Neuronal stem cell (in vitro differentiated cells): Measurements from ENCODE around the gene PUDP.
"Not testable (repeated sequence)": the region's sequence is repeated elsewhere in the genome, so short reads cannot be mapped to it uniquely, and the experiment has no call there.

Source experiments
- DNase-seq: peaks from one replicate; pipeline ENCODE4 v3.0.0-alpha.2; 2013; ENCODE audit warnings: low spot score
- H2AFZ ChIP-seq: one replicate; pipeline ENCODE4 v1.6.1; 2013; ENCODE audit warnings: mild to moderate bottlenecking, low read length, inconsistent platforms
- H2AK5ac ChIP-seq: 2 replicates; pipeline ENCODE4 v1.6.1; 2013; ENCODE audit warnings: low read depth, mild to moderate bottlenecking, inconsistent platforms, low read length, moderate library complexity, mixed read lengths
- H2BK120ac ChIP-seq: 2 replicates; pipeline ENCODE4 v1.6.1; 2013; ENCODE audit warnings: low read depth, mild to moderate bottlenecking, inconsistent platforms, low read length, moderate library complexity, mixed read lengths
- H2BK12ac ChIP-seq: one replicate; pipeline ENCODE4 v1.6.1; 2013; ENCODE audit warnings: low read length, inconsistent platforms
- H2BK15ac ChIP-seq: 2 replicates; pipeline ENCODE4 v1.6.1; 2013; ENCODE audit warnings: mild to moderate bottlenecking, low read length, inconsistent platforms, mixed read lengths
- H2BK5ac ChIP-seq: one replicate; pipeline ENCODE4 v1.6.1; 2013; ENCODE audit warnings: inconsistent platforms, mild to moderate bottlenecking, low read length, moderate library complexity
- H3K14ac ChIP-seq: one replicate; pipeline ENCODE4 v1.6.1; 2013; ENCODE audit warnings: low read length, inconsistent platforms
- H3K18ac ChIP-seq: 2 replicates; pipeline ENCODE4 v1.6.1; 2013; ENCODE audit warnings: low read length, inconsistent platforms
- H3K23ac ChIP-seq: 2 replicates; pipeline ENCODE4 v1.6.1; 2013; ENCODE audit warnings: low read depth, mild to moderate bottlenecking, mixed read lengths, low read length, inconsistent platforms; ENCODE audit not compliant: poor library complexity
- H3K27ac ChIP-seq: replicated peaks from 3 replicates; pipeline ENCODE4 v1.5.1; 2013; ENCODE audit warnings: low read length, inconsistent platforms
- H3K27me3 ChIP-seq, 3 experiments: 2 replicates each; pipeline ENCODE4 v1.6.1; 2013; ENCODE audit warnings: low read length in 3 of 3, mild to moderate bottlenecking in 2 of 3, inconsistent platforms in 1 of 3, low read depth in 1 of 3, mixed read lengths in 1 of 3, moderate library complexity in 1 of 3; ENCODE audit not compliant: control insufficient read depth in 3 of 3, insufficient read depth in 3 of 3
- H3K36me3 ChIP-seq, 2 donors: replicated peaks in 1 of 2; 2 replicates each; pipeline ENCODE4 v1.6.1; 2013; ENCODE audit warnings: low read length in 2 of 2; ENCODE audit not compliant: control insufficient read depth in 2 of 2, insufficient read depth in 2 of 2
- H3K4ac ChIP-seq: 2 replicates; pipeline ENCODE4 v1.6.1; 2013; ENCODE audit warnings: inconsistent platforms, mild to moderate bottlenecking, low read length, moderate library complexity
- H3K4me1 ChIP-seq, 2 donors: 1 replicate in 1 of 2; 2 replicates in 1 of 2; pipeline ENCODE4 v1.6.1; 2013; ENCODE audit warnings: low read length in 2 of 2, low read depth in 1 of 2; ENCODE audit not compliant: control insufficient read depth in 2 of 2, insufficient read depth in 1 of 2
- H3K4me2 ChIP-seq: one replicate; pipeline ENCODE4 v1.6.1; 2013; ENCODE audit warnings: mild to moderate bottlenecking, low read length, inconsistent platforms; ENCODE audit not compliant: insufficient read depth, poor library complexity, severe bottlenecking
- H3K4me3 ChIP-seq, 2 donors: 2 replicates each; pipeline ENCODE4 v1.5.1; 2013; ENCODE audit warnings: low read length in 2 of 2, mild to moderate bottlenecking in 2 of 2, inconsistent platforms in 1 of 2, moderate library complexity in 1 of 2
- H3K79me1 ChIP-seq: one replicate; pipeline ENCODE4 v1.6.1; 2013; ENCODE audit warnings: low read depth, mild to moderate bottlenecking, inconsistent platforms, low read length, moderate library complexity
- H3K9ac ChIP-seq: one replicate; pipeline ENCODE4 v1.6.1; 2013; ENCODE audit warnings: mild to moderate bottlenecking, low read depth, low read length, inconsistent platforms; ENCODE audit not compliant: poor library complexity
- H3K9me3 ChIP-seq, 2 donors: replicated peaks in 1 of 2; 2 replicates each; pipeline versions ENCODE3 to v1.6.1; 2013; ENCODE audit warnings: low read length in 2 of 2, mild to moderate bottlenecking in 2 of 2, inconsistent platforms in 1 of 2, low read depth in 1 of 2, mixed read lengths in 1 of 2, moderate library complexity in 1 of 2; ENCODE audit not compliant: control insufficient read depth in 2 of 2, insufficient read depth in 1 of 2
- H4K8ac ChIP-seq: one replicate; pipeline ENCODE4 v1.6.1; 2013; ENCODE audit warnings: low read depth, mild to moderate bottlenecking, inconsistent platforms, low read length, moderate library complexity
- H4K91ac ChIP-seq: one replicate; pipeline ENCODE4 v1.6.1; 2013; ENCODE audit warnings: low read length, low read depth, mild to moderate bottlenecking, inconsistent platforms; ENCODE audit not compliant: poor library complexity
- WGBS, 2 donors: extraction: QIAGEN DNeasy Blood & Tissue Kit; methylation state at CpG; one replicate each; pipeline ENCODE4 v1.1.7; 2013; ENCODE audit warnings: missing lambda C conversion rate in 2 of 2, mixed read lengths in 1 of 2; ENCODE audit not compliant: insufficient read length in 2 of 2, insufficient replicate concordance in 1 of 2; ENCODE audit errors: extremely low coverage in 2 of 2; 5-methylcytosine and 5-hydroxymethylcytosine counted together

Gene PUDP

DNA sequence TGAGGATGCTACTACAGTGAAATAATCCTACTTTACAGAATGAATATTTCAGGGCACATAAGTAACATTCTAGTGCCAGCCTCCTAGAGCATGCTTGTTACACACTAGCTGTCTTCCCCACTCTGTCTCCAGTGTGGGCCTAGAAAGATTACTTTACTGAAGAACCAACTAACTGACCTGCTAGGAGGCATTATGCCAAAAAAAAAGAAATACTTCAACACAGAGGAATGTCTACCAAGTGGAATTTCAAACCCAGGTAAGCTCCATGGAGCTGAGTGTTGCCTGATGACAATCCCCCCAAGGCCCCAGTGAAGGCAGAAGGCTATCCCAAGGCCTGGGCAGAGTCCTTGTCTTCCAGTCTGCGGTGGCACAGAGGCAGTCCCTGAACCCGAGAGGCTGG lies 41.3 kb downstream of the PUDP start:
- H3K4me1 ChIP-seq, result peaks cover 6 to 9% of the 10 kb centered on the region in 2 donors
- H2BK5ac ChIP-seq, result no peak overlapping the region
- no peak overlapping the region for H3K4me2 ChIP-seq
- H3K27me3 ChIP-seq, result no peaks in the 10 kb centered on the region
- H2BK12ac ChIP-seq, result no peak overlapping the region
- H3K18ac ChIP-seq, result no peak overlapping the region
- H3K4ac ChIP-seq, result no peak overlapping the region
- H2BK120ac ChIP-seq, result no peak overlapping the region
- H3K27ac ChIP-seq, result no peak overlapping the region
- H2BK15ac ChIP-seq, result no peak overlapping the region
- no peak overlapping the region for H3K23ac ChIP-seq
- no peak overlapping the region for H3K4me3 ChIP-seq
- H2AK5ac ChIP-seq, result no peak overlapping the region
- WGBS, 2 donors, result no CpG with 5 or more reads among the region's 2 CpGs
- H4K8ac ChIP-seq, result no peak overlapping the region
- H3K36me3 ChIP-seq, result peaks cover 1 to 20% of the 10 kb centered on the region in 2 donors
- H3K79me1 ChIP-seq, result no peaks in the 10 kb centered on the region
- no peak for DNase-seq
- H3K9ac ChIP-seq, result no peak overlapping the region
- no peak overlapping the region for H4K91ac ChIP-seq
- no peak overlapping the region for H3K14ac ChIP-seq
- H3K9me3 ChIP-seq, result peaks cover 0 to 6% of the 10 kb centered on the region in 2 donors
- no peak overlapping the region for H2AFZ ChIP-seq

DNA sequence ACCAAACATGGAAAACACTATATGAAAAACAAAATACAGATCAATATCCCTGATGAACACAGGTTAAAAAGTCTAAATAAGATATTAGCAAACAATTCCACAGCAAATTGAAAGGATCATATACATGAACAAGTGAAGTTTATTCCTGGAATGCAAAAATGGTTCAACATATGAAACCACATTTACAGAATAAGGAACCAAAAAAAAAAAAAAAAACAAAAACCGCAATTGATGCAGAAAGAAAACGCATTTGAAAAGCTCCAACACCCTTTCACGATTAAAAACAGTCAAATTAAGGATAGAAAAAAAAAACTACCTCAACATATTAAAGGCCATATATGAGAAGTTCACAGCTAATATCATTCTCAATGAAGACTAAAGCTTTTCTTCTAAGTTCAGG lies 45.8 kb downstream of the PUDP start:
- H3K27ac ChIP-seq, result no peak overlapping the region
- no peak overlapping the region for H2BK15ac ChIP-seq
- H3K4me3 ChIP-seq, result no peak overlapping the region
- no peaks in the 10 kb centered on the region for H3K4me1 ChIP-seq
- no peak overlapping the region for H2AK5ac ChIP-seq
- H2BK12ac ChIP-seq, result no peak overlapping the region
- H3K14ac ChIP-seq, result no peak overlapping the region
- H3K36me3 ChIP-seq, result peaks cover 1 to 20% of the 10 kb centered on the region in 2 donors
- H2AFZ ChIP-seq, result no peak overlapping the region
- no peak for DNase-seq
- H3K4ac ChIP-seq, result no peak overlapping the region
- no peak overlapping the region for H2BK5ac ChIP-seq
- no peaks in the 10 kb centered on the region for H3K27me3 ChIP-seq
- no peak overlapping the region for H2BK120ac ChIP-seq
- no CpG with 5 or more reads among the region's 3 CpGs for WGBS, 2 donors
- no peak overlapping the region for H4K91ac ChIP-seq
- no peak overlapping the region for H3K23ac ChIP-seq
- no peak overlapping the region for H3K9ac ChIP-seq
- peaks cover 0 to 6% of the 10 kb centered on the region in 2 donors for H3K9me3 ChIP-seq
- H4K8ac ChIP-seq, result no peak overlapping the region
- no peak overlapping the region for H3K4me2 ChIP-seq
- no peaks in the 10 kb centered on the region for H3K79me1 ChIP-seq
- H3K18ac ChIP-seq, result no peak overlapping the region

GRCh38 chrX:7100022-7100421 lies 47.9 kb downstream of the PUDP start:
- no peak overlapping the region for H4K8ac ChIP-seq
- no peak overlapping the region for H3K14ac ChIP-seq
- no peak overlapping the region for H2BK120ac ChIP-seq
- H3K4me1 ChIP-seq, result no peaks in the 10 kb centered on the region
- no peak for DNase-seq
- no peak overlapping the region for H3K18ac ChIP-seq
- no peak overlapping the region for H2AK5ac ChIP-seq
- no peak overlapping the region for H2AFZ ChIP-seq
- peaks cover 0 to 6% of the 10 kb centered on the region in 2 donors for H3K9me3 ChIP-seq
- H3K4me3 ChIP-seq, result no peak overlapping the region
- H2BK12ac ChIP-seq, result no peak overlapping the region
- peaks cover 1 to 17% of the 10 kb centered on the region in 2 donors for H3K36me3 ChIP-seq
- no peak overlapping the region for H3K4me2 ChIP-seq
- H4K91ac ChIP-seq, result no peak overlapping the region
- H2BK5ac ChIP-seq, result no peak overlapping the region
- no peaks in the 10 kb centered on the region for H3K79me1 ChIP-seq
- WGBS, 2 donors, result no CpG with 5 or more reads among the region's 7 CpGs
- no peak overlapping the region for H3K23ac ChIP-seq
- no peak overlapping the region for H3K9ac ChIP-seq
- H2BK15ac ChIP-seq, result no peak overlapping the region
- H3K4ac ChIP-seq, result no peak overlapping the region
- H3K27ac ChIP-seq, result no peak overlapping the region
- H3K27me3 ChIP-seq, result no peaks in the 10 kb centered on the region

DNA sequence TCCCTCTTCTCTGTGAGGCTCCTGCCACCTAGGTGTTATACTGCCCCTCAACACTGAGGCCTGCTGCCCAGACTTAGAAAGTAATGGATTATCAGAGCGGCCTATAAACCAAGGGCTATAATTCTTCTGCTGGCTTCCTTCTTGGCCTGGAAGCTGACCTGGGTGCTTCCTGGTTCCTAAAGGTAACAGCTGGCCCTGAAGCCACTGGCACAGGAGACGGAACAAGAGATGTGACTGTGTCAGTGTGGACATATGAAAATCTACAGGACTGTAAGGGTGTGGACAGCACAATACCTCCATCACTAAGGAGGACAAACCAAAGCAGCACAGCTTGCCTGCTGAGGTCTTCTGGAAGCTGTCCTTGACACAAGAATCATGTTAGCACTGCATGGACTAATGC lies 52.3 kb downstream of the PUDP start:
- H2BK120ac ChIP-seq, H3K23ac ChIP-seq, H3K9ac ChIP-seq, H3K27ac ChIP-seq, H3K4me3 ChIP-seq, H3K14ac ChIP-seq, H3K9me3 ChIP-seq, H2BK15ac ChIP-seq, H3K4me2 ChIP-seq, H2AFZ ChIP-seq, H2BK5ac ChIP-seq, H2AK5ac ChIP-seq, H3K79me1 ChIP-seq, H3K27me3 ChIP-seq, H2BK12ac ChIP-seq, H3K18ac ChIP-seq, H4K8ac ChIP-seq, H4K91ac ChIP-seq, H3K4me1 ChIP-seq, H3K4ac ChIP-seq, DNase-seq, H3K36me3 ChIP-seq: not testable (repeated sequence)
- no CpG with 5 or more reads among the region's 2 CpGs for WGBS, 2 donors
